Thymus (tissue), 11 donors: ENCODE measurements around the gene PAQR5. TPM values are rescaled to one million over a fixed set of nuclear protein-coding genes. Genes with fewer than 3 reads are reported as not detected.
A peak's percentile ranks its signal among the peaks of the same experiment; 100 is the strongest.
"Not testable (repeated sequence)": the region's sequence is repeated elsewhere in the genome, so short reads cannot be mapped to it uniquely, and the experiment has no call there.

Experiments
- DNase-seq, 9 donors: peaks; one replicate each; pipeline ENCODE4 v3.0.0-alpha.2; 2013; ENCODE audit warnings: low spot score in 9 of 9, low read depth in 6 of 9, missing footprints in 1 of 9
- H3K27ac ChIP-seq, 2 donors: one replicate each; pipeline ENCODE4 v1.5.1; 2013; ENCODE audit warnings: control low read depth in 1 of 2, low read depth in 1 of 2, low read length in 1 of 2, mild to moderate bottlenecking in 1 of 2, moderate library complexity in 1 of 2
- H3K27me3 ChIP-seq, 2 donors: one replicate each; pipeline ENCODE4 v1.5.1; 2013; ENCODE audit warnings: low read length in 1 of 2; ENCODE audit not compliant: control insufficient read depth in 2 of 2, insufficient read depth in 1 of 2
- H3K36me3 ChIP-seq, 2 donors: one replicate each; pipeline ENCODE4 v1.5.1; 2013; ENCODE audit warnings: low read length in 1 of 2, mild to moderate bottlenecking in 1 of 2, moderate library complexity in 1 of 2; ENCODE audit not compliant: control insufficient read depth in 2 of 2, insufficient read depth in 2 of 2
- H3K4me1 ChIP-seq, 2 donors: one replicate each; pipeline ENCODE4 v1.5.1; 2013; ENCODE audit warnings: low read length in 2 of 2; ENCODE audit not compliant: control insufficient read depth in 2 of 2, insufficient read depth in 2 of 2
- H3K4me3 ChIP-seq, 2 donors: one replicate each; pipeline ENCODE4 v1.5.1; 2013; ENCODE audit warnings: low read length in 2 of 2, control low read depth in 1 of 2, mild to moderate bottlenecking in 1 of 2
- H3K9me3 ChIP-seq, 2 donors: one replicate each; pipeline ENCODE4 v1.5.1; 2013; ENCODE audit warnings: low read length in 1 of 2, mild to moderate bottlenecking in 1 of 2; ENCODE audit not compliant: control insufficient read depth in 2 of 2, insufficient read depth in 1 of 2
- WGBS: extraction: QIAGEN DNeasy Blood & Tissue Kit; methylation state at CpG from one replicate; pipeline ENCODE4 v1.1.7; 2013; 5-methylcytosine and 5-hydroxymethylcytosine counted together
- polyA plus RNA-seq: library from polyadenylated mRNA; stranded (reverse); fragments of 200-250 nt; gene quantifications from one replicate; pipeline ENCODE4 v1.2.3, GENCODE V29; 2013
- total RNA-seq: library from RNA; stranded (reverse); fragments of 120-200 nt; gene quantifications from one replicate; pipeline ENCODE4 v1.2.4, GENCODE V29; 2013
- donor health status: healthy.

The PAQR5 gene
- total and polyA plus RNA-seq, 2 donors, result 0.14 to 0.25 TPM

DNA sequence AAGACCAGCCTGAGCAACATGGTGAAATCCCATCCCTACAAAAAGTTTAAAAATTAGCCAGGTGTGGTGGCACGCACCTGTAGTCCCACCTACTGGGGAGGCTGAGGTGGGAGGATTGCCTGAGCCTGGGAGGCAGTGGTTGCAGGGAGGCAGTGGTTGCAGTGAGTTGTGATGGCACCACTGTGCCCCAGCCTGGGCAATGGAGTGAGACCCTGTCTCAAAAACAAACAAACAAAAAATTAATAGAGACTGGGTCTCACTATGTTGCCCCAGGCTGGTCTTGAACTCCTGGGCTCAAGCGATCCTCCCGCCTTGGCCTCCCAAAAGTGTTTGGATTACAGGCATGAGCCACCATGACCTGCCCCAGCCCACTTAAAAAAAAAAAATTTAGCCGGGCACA, 151.5 kb downstream of the PAQR5 start:
- not testable (repeated sequence) for DNase-seq, H3K27me3 ChIP-seq, H3K9me3 ChIP-seq, H3K27ac ChIP-seq, H3K4me3 ChIP-seq
- WGBS, result 97% methylated on average over 4 of the region's 4 CpGs
- peaks cover 2 to 15% of the 10 kb centered on the region in 2 donors for H3K4me1 ChIP-seq
- H3K36me3 ChIP-seq, result peaks cover 14 to 35% of the 10 kb centered on the region in 2 donors

DNA sequence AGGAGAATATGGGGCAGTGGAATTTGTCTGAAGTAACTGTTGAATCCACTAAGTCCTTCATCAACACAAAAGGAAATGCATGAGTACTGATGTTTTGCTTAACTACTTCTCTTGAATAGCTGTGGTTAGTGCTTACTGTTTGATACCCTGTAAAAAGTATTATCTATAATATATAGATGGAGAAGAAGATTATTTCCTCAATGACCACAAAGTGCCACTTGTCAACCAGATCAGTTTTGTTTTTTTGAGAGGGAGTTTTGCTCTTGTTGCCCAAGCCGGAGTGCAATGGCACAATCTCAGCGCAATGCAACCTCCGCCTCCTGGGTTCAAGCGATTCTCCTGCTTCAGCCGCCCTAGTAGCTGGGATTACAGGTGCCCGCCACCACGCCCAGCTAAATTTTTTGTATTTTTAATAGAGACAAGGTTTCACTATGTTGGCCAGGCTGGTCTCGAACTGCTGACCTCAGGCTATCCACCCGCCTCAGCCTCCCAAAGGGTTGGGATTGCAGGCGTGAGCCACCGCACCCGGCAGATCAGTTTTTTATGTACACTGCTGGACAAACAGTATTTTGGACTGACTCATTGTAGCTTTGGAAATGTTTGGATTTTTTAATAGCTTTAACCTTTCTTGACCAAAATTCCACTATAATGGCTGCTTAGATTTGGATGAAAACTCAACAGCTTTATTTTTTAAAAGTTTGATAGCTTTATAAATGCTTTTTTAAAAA, 152.4 kb downstream of the PAQR5 start:
- WGBS, result 97% methylated on average over 12 of the region's 12 CpGs
- peak overlapping the region in 1 of 2 donors; percentile 98 for H3K27ac ChIP-seq
- peaks cover 16 to 40% of the 10 kb centered on the region in 2 donors for H3K36me3 ChIP-seq
- H3K4me1 ChIP-seq, result peaks cover 2 to 15% of the 10 kb centered on the region in 2 donors
- no peaks in the 10 kb centered on the region for H3K9me3 ChIP-seq
- no peak overlapping the region for H3K4me3 ChIP-seq
- no peak for DNase-seq
- H3K27me3 ChIP-seq, result no peaks in the 10 kb centered on the region

DNA sequence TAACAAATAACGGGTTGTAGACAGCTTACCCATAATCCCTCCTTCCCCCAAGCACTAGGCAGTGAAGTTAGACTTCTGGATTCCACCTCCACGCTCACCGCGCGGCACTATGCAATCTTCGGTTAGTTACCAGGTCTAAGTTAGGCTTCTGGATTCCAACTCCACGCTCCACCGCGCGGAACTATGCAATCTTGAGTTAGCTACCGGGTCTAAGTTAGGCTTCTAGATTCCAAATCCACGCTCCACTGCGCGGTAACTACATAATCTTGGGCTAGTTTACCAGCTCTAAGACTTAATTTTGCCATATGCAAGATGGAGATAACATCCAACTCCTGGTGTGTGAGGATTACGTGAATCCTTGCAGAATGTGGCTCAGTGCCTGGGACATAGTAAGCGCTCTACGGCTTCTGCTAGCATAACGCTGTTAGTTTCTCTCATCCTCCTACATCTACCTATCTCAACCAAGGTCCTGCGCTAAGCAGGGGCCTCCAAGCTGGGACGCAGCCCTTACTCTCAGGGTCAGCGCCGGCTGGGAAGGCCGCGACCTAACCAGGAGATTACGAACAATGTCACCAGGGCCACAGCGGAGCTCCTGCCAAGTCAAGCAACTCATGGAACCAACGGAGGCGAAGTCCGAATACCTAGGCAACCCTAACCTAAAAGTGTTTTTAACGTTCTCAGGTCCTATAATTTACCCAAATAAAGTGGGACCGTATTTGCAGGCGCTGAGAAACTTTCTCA, 153.4 kb downstream of the PAQR5 start:
- peaks cover 2 to 15% of the 10 kb centered on the region in 2 donors for H3K4me1 ChIP-seq
- peaks cover 15 to 40% of the 10 kb centered on the region in 2 donors for H3K36me3 ChIP-seq
- no peaks in the 10 kb centered on the region for H3K27me3 ChIP-seq
- DNase-seq, result peak in 5 of 9 donors; percentile 27 to 59 (median 50)
- peak overlapping the region; percentile 84 to 91 for H3K4me3 ChIP-seq
- 9% methylated on average over 32 of the region's 32 CpGs for WGBS
- peak overlapping the region; percentile 98 for H3K27ac ChIP-seq
- no peaks in the 10 kb centered on the region for H3K9me3 ChIP-seq

DNA sequence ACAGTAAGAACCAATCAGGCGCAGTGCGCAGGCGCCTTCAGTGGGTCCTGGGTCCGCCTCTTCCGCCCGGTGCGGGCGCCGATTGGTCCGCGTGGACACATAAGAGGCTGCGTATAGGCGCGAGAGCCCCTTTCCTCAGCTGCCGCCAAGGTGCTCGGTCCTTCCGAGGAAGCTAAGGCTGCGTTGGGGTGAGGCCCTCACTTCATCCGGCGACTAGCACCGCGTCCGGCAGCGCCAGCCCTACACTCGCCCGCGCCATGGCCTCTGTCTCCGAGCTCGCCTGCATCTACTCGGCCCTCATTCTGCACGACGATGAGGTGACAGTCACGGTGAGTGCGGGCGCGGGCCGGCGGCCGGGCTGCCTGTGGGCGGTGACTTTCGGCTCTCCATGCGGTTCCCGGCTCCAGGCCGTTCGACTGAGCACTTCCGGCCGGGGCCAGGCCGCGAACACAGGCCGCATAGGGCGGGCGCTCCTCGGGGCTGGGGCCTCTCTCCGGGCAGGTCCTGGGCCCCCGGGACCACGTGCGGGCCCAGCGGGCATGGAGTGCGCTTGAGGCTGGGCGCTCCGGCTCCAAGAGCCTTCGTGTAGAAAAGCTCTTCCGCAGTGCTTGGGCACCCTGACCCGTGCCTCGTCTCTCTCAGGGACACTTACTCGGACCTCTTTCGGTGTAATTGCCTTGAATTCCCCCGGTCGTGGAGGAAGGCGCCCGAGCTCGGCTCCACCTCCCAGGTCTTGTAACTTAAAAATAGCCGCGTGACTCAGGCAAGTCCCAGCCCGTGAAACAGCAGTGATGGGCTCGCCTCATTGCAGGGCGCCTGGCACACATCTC, 154.2 kb downstream of the PAQR5 start, which contains the start of gene RPLP1:
RPLP1 (plus strand) TSS at position 127 of the 830 bp plus-strand sequence; CDS start at position 258, 131 bp downstream.
- Histone ChIP-seq H3K36me3 (peaks cover 15 to 40% of the 10 kb centered on the region in 2 donors), H3K27ac (peak within 1 kb of the TSS; percentile 98), H3K9me3 (no peaks in the 10 kb centered on the region), H3K4me3 (peak within 1 kb of the TSS; percentile 84 to 91), H3K4me1 (peaks cover 2 to 15% of the 10 kb centered on the region in 2 donors), H3K27me3 (no peaks in the 10 kb centered on the region)
- WGBS, result under 1% methylated on average over 77 of the region's 77 CpGs
- DNase-seq, result peak; percentile 91 to 98 (median 96)

DNA sequence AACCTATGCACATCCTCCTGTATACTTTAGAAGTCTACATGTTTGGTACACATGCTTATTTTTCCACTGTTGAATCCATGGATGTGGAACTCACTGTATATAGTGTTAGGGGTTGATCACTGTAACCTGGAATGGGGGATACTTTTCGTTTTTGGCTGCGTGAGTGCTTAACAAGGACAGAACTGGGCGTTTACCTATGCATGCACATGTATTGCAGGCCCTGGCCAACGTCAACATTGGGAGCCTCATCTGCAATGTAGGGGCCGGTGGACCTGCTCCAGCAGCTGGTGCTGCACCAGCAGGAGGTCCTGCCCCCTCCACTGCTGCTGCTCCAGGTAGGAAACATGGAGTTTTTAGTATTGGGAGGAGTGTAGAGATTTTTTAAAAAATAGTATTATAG, 156.2 kb downstream of the PAQR5 start:
- peak overlapping the region in 1 of 2 donors; percentile 84 for H3K4me3 ChIP-seq
- no peak overlapping the region for H3K27ac ChIP-seq
- H3K36me3 ChIP-seq, result peaks cover 15 to 33% of the 10 kb centered on the region in 2 donors
- no peaks in the 10 kb centered on the region for H3K9me3 ChIP-seq
- no peaks in the 10 kb centered on the region for H3K27me3 ChIP-seq
- 76% methylated on average over 5 of the region's 5 CpGs for whole genome bisulfite sequencing
- no peak for DNase-seq
- peaks cover 2 to 15% of the 10 kb centered on the region in 2 donors for H3K4me1 ChIP-seq

DNA sequence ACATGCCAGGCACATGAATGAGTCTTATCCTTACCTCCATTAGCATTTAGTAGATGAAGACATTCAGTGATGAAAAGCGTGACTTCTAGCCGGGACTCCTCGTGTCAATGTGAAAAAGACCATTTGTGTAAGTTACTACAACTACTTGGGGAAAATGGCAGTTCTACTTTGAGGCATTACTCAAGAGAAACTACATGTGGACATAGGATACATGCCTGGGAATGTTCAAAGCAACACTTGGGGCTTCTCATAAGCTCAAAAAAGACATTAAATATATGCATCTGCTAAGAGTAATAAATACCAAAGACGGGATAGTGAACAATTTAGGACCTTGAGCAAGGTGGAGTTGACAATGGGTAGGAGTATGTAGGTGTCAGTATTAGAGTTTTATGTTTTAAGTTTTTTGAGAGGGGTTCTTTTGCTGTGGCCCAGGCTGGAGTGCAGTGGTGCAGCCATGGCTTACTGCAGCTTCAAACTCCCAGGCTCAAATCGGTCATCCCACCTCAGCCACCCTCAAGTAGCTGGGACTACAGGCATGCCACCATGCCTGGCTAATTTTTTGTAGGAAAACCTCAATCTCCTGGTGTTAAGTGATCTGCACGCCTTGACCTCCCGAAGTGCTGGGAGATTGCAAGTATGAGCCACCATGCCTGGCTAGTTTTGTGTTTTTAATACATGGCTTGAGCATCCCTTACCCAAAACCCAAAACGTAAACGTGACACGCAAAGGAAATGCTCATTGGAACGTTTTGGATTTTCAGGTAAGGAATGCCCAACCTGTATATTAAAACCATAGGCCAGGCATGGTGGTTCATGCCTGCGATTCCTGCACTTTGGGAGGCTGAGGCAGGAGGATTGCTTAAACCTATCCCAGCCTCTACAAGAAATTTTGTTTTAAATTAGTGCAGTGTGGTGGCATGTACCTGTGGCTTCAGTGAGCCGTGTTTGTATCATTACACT, 157.8 kb downstream of the PAQR5 start:
- no peaks in the 10 kb centered on the region for H3K9me3 ChIP-seq
- H3K27me3 ChIP-seq, result no peaks in the 10 kb centered on the region
- peaks cover 15 to 33% of the 10 kb centered on the region in 2 donors for H3K36me3 ChIP-seq
- H3K4me1 ChIP-seq, result peaks cover 2 to 15% of the 10 kb centered on the region in 2 donors
- no peak for DNase-seq
- no peak overlapping the region for H3K4me3 ChIP-seq
- H3K27ac ChIP-seq, result no peak overlapping the region
- 97% methylated on average over 13 of the region's 13 CpGs for WGBS
